Measurements from ENCODE around the gene TPMT.

DNA sequence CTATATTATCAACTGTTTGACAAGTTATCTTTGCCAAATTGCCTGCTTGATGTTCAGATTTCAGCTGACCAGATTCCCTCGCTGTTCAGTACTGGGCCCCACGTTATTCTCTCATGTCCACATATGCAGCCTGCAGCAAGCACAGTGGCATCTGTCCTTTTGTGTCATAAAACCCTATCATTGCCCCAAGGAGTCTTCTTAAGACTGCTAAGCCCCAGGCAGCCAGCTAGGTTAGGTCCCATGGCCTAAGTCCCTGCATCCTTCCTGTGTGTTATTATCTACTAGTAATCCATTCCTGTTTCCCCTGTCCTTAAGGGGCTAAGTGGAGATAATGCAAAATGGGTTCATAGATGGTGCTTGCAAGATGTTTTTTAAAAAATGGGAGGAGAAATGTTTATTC, 7.5 kb upstream of the TPMT start:
- TF ChIP-seq, protein P1, sequence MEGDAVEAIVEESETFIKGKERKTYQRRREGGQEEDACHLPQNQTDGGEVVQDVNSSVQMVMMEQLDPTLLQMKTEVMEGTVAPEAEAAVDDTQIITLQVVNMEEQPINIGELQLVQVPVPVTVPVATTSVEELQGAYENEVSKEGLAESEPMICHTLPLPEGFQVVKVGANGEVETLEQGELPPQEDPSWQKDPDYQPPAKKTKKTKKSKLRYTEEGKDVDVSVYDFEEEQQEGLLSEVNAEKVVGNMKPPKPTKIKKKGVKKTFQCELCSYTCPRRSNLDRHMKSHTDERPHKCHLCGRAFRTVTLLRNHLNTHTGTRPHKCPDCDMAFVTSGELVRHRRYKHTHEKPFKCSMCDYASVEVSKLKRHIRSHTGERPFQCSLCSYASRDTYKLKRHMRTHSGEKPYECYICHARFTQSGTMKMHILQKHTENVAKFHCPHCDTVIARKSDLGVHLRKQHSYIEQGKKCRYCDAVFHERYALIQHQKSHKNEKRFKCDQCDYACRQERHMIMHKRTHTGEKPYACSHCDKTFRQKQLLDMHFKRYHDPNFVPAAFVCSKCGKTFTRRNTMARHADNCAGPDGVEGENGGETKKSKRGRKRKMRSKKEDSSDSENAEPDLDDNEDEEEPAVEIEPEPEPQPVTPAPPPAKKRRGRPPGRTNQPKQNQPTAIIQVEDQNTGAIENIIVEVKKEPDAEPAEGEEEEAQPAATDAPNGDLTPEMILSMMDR (IDR thresholded peaks at IDR 0.05): no peak
- TF ChIP-seq POLR2A (IDR thresholded peaks at IDR 0.05): no peak

Data from Peyer's patch (tissue), 4 donors.